ENCODE data around the gene SLC22A12.
"Not testable (repeated sequence)": the region's sequence is repeated elsewhere in the genome, so short reads cannot be mapped to it uniquely, and the experiment has no call there.

Gene SLC22A12

DNA sequence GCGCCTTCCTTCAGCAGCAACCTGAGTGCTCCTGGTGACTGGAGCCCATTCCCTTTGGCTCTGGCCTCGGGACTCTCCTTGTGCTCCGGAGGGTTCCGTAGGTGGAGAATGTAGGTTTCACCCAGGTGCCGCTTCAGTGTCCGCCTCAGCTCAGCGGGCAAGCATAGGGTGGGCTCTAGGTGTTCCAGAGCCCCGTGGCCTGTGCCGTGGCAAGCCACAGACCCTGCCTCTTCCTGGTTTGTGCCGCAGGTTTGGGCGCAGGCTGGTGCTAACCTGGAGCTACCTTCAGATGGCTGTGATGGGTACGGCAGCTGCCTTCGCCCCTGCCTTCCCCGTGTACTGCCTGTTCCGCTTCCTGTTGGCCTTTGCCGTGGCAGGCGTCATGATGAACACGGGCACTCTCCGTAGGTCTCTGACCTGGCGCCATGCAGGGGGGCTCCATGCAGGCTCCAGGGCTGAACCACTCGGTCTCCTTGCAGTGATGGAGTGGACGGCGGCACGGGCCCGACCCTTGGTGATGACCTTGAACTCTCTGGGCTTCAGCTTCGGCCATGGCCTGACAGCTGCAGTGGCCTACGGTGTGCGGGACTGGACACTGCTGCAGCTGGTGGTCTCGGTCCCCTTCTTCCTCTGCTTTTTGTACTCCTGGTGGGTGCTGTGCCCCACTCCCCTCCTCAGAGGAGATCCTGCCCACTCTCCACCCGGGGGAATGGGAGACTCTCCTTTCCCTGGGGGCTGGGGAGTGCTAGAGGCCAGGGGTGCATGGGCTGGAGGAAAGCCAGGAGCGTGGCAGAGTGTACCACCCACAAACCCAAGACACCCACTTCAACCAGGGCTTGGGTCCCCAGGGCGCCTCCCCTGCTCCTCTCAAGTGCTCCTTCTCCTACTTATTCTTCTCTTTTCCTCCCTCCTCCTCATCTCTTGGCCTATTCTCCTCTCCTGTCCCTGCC is 2.4 kb downstream of the SLC22A12 start:
- TF ChIP-seq CTCF (IDR thresholded peaks at IDR 0.05; ENCODE audit: unreplicated experiment in 3 of 3) = no peak
- H3K4me3 Mint-ChIP-seq = no peak overlapping the region

DNA sequence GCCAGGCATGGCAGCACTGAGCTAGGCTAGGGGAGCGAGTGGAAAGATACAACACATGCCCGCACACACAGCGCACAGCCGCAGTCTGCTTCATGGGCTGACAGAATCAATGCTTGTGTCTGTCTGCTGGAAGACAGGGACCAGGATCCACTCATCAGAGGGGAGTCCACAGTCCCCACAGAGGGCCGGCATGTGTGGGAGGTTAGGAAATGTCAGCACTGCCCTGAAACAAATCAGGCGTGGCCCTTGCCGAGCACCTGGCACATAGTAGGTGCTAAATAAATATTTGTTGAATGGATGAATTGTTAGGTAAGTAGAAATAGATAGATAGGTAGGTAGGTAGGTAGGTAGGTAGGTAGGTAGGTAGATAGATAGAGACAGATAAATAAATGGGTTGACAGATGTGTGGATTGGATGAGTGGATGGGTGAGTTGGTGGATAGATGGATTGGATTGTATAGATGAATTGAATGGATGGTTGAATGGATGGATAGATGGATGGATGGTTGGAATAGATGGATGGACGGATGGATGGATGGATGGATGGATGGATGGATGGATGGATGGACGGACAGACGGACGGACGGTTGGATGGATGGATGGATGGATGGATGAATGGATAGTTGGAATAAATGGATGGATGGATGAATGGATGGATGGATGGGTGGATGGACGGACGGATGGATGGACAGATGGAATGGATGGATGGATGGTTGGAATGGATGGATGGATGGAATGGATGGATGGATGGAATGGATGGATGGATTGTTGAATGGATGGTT is 3.3 kb downstream of the SLC22A12 start:
- H3K4me1 Mint-ChIP-seq = no peaks in the 10 kb centered on the region
- H3K9me3 Mint-ChIP-seq = peaks cover 2% of the 10 kb centered on the region
- H3K4me3 Mint-ChIP-seq = no peak overlapping the region
- H3K36me3 Mint-ChIP-seq (ENCODE audit: low read depth) = no peaks in the 10 kb centered on the region
- H3K27ac Mint-ChIP-seq = no peak overlapping the region
- peaks cover 3% of the 10 kb centered on the region for H3K27me3 Mint-ChIP-seq (ENCODE audit: low read depth)
- no peak for TF ChIP-seq CTCF (IDR thresholded peaks at IDR 0.05; ENCODE audit: unreplicated experiment in 3 of 3)

More for the DNA sequence above, 2.4 kb downstream of the SLC22A12 start:
- Mint-ChIP-seq H3K4me1 (no peaks in the 10 kb centered on the region), H3K27ac (no peak overlapping the region), H3K36me3 (ENCODE audit: low read depth) (no peaks in the 10 kb centered on the region), H3K9me3 (peaks cover 8% of the 10 kb centered on the region), H3K27me3 (ENCODE audit: low read depth) (peaks cover 6% of the 10 kb centered on the region)

- not testable (repeated sequence) for H3K36me3 Mint-ChIP-seq (ENCODE audit: low read depth); H3K4me1 Mint-ChIP-seq; H3K4me3 Mint-ChIP-seq; H3K27ac Mint-ChIP-seq; H3K27me3 Mint-ChIP-seq (ENCODE audit: low read depth); H3K9me3 Mint-ChIP-seq
These were observed 4.9 kb downstream of the SLC22A12 start for GRCh38 chr11:64595922-64596321.

GRCh38 chr11:64597671-64598101 is 6.7 kb downstream of the SLC22A12 start:
- no peaks in the 10 kb centered on the region for H3K9me3 Mint-ChIP-seq
- TF ChIP-seq CTCF (IDR thresholded peaks at IDR 0.05; ENCODE audit: unreplicated experiment in 3 of 3) = no peak
- H3K36me3 Mint-ChIP-seq (ENCODE audit: low read depth) = no peaks in the 10 kb centered on the region
- no peaks in the 10 kb centered on the region for H3K27me3 Mint-ChIP-seq (ENCODE audit: low read depth)
- no peak overlapping the region for H3K4me3 Mint-ChIP-seq
- no peaks in the 10 kb centered on the region for H3K4me1 Mint-ChIP-seq
- no peak overlapping the region for H3K27ac Mint-ChIP-seq

DNA sequence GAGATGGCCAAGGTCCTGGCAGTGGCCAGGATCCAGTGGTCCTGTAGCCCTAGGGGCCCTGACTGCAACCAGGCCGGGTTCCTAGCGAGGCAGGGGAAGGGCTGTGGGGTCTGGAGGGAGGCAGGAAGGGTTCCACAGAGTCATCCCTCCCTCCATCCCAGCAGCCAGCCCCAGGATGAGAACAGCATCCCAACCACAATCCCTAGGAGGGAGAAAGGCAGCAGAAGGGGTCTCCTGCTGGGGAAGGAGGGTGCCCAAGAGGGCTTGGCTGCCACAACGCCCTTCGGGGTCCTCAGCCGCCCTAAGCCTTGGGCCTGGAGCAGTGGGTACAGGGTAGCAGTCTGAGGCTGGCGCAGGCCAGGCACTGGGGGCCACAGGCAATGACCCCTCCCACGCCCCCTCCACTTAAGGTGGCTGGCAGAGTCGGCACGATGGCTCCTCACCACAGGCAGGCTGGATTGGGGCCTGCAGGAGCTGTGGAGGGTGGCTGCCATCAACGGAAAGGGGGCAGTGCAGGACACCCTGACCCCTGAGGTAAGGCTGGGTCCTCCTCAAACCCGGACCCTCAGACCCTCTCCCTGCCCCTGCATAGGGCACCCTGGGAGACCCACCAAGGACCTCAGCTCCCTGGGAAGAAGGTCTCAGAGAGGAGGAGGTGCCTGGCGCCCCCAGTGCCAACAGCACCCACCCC is 7.2 kb downstream of the SLC22A12 start:
- no peaks in the 10 kb centered on the region for H3K9me3 Mint-ChIP-seq
- H3K27ac Mint-ChIP-seq = no peak overlapping the region
- no peaks in the 10 kb centered on the region for H3K27me3 Mint-ChIP-seq (ENCODE audit: low read depth)
- no peak overlapping the region for H3K4me3 Mint-ChIP-seq
- TF ChIP-seq CTCF (IDR thresholded peaks at IDR 0.05; ENCODE audit: unreplicated experiment in 3 of 3) = no peak
- H3K4me1 Mint-ChIP-seq = no peaks in the 10 kb centered on the region
- no peaks in the 10 kb centered on the region for H3K36me3 Mint-ChIP-seq (ENCODE audit: low read depth)
